IMR-90 (cell line): Measurements from ENCODE around the gene GJB3. TPM values are rescaled to one million over a fixed set of nuclear protein-coding genes. Genes with fewer than 3 reads are reported as not detected.

Experiments used
- ATAC-seq: fragments of 200-7000 bp; cut with Tn5 transposase; 2 replicates; pipeline ENCODE4 v1.9.1; 2020; ENCODE audit warnings: low read depth, mild to moderate bottlenecking, moderate library complexity
- BruUV-seq: library from RNA; stranded (reverse); fragments of 400-500 nt; replicated peaks from 2 replicates; lab custom pipeline; 2021; lab: Mats Ljungman, UMichigan
- CTCF ChIA-PET: fragments of 300-600 bp; formaldehyde crosslinking; extraction: SDS; loops from one replicate; lab custom pipeline; 2021; ENCODE audit warnings: antibody characterized with exemption; lab: Yijun Ruan, JAX
- POLR2A ChIA-PET: fragments of 300-600 bp; sonication (Branson Sonifier 250); formaldehyde crosslinking; loops from one replicate; lab custom pipeline; 2022; ENCODE audit warnings: antibody characterized with exemption; ENCODE audit not compliant: unreplicated experiment; lab: Charles Lee
- DNase-seq: peaks from one replicate; pipeline ENCODE4 v3.0.0; 2013
- H2AFZ ChIP-seq: replicated peaks from 2 replicates; pipeline ENCODE3; 2013; ENCODE audit warnings: low read length, mild to moderate bottlenecking; ENCODE audit not compliant: poor library complexity
- H2AK5ac ChIP-seq: 2 replicates; pipeline ENCODE4 v1.6.1; 2013; ENCODE audit warnings: low read depth, low read length, inconsistent platforms
- H2AK9ac ChIP-seq: replicated peaks from 2 replicates; pipeline ENCODE3; 2013; ENCODE audit warnings: mild to moderate bottlenecking, low read depth, low read length, moderate library complexity; ENCODE audit not compliant: poor library complexity
- H2BK120ac ChIP-seq: 2 replicates; pipeline ENCODE4 v1.6.1; 2013; ENCODE audit warnings: low read depth, low read length, inconsistent platforms
- H2BK15ac ChIP-seq: 3 replicates; pipeline ENCODE4 v1.6.1; 2013; ENCODE audit warnings: low read depth, low read length, inconsistent platforms
- H2BK20ac ChIP-seq: 2 replicates; pipeline ENCODE4 v1.6.1; 2013; ENCODE audit warnings: low read depth, mild to moderate bottlenecking, inconsistent platforms, low read length, moderate library complexity
- H2BK5ac ChIP-seq: 2 replicates; pipeline ENCODE4 v1.6.1; 2013; ENCODE audit warnings: mild to moderate bottlenecking, low read depth, low read length, inconsistent platforms; ENCODE audit not compliant: poor library complexity, severe bottlenecking
- H3K14ac ChIP-seq: replicated peaks from 2 replicates; pipeline ENCODE4 v1.6.1; 2013; ENCODE audit warnings: low read depth, low read length, inconsistent platforms
- H3K18ac ChIP-seq: 2 replicates; pipeline ENCODE4 v1.6.1; 2013; ENCODE audit warnings: low read depth, low read length, control low read depth
- H3K23ac ChIP-seq: 2 replicates; pipeline ENCODE4 v1.6.1; 2013; ENCODE audit warnings: low read depth, low read length, inconsistent platforms
- H3K27ac ChIP-seq: 2 replicates; pipeline ENCODE4 v1.5.1; 2013; ENCODE audit warnings: mild to moderate bottlenecking, control low read depth, low read length; ENCODE audit not compliant: insufficient read depth
- H3K27me3 ChIP-seq: 2 replicates; pipeline ENCODE4 v1.6.1; 2013; ENCODE audit warnings: low read length; ENCODE audit not compliant: control insufficient read depth, insufficient read depth
- H3K36me3 ChIP-seq: 2 replicates; pipeline ENCODE4 v1.6.1; 2013; ENCODE audit warnings: low read length, mixed read lengths; ENCODE audit not compliant: control insufficient read depth, insufficient read depth
- H3K4ac ChIP-seq: 2 replicates; pipeline ENCODE4 v1.6.1; 2013; ENCODE audit warnings: low read depth, low read length, inconsistent platforms
- H3K4me1 ChIP-seq: 2 replicates; pipeline ENCODE4 v1.6.1; 2013; ENCODE audit warnings: low read length, mixed read lengths; ENCODE audit not compliant: control insufficient read depth, insufficient read depth
- H3K4me2 ChIP-seq: 2 replicates; pipeline ENCODE4 v1.6.1; 2013; ENCODE audit warnings: low read depth, mild to moderate bottlenecking, control low read depth, low read length, moderate library complexity
- H3K4me3 ChIP-seq: 2 replicates; pipeline ENCODE4 v1.5.1; 2013; ENCODE audit warnings: low read depth, mild to moderate bottlenecking, control low read depth, low read length, moderate library complexity; ENCODE audit not compliant: insufficient read depth
- H3K56ac ChIP-seq: 2 replicates; pipeline ENCODE4 v1.6.1; 2013; ENCODE audit warnings: low read length, inconsistent platforms; ENCODE audit not compliant: insufficient read depth; ENCODE audit errors: extremely low read depth
- H3K79me1 ChIP-seq, 2 experiments: 2 replicates each; pipeline ENCODE4 v1.6.1; 2013; ENCODE audit warnings: low read length in 2 of 2, inconsistent platforms in 1 of 2, low read depth in 1 of 2
- H3K9ac ChIP-seq: 2 replicates; pipeline ENCODE4 v1.6.1; 2013; ENCODE audit warnings: low read depth, low read length, control low read depth
- H3K9me1 ChIP-seq: 2 replicates; pipeline ENCODE4 v1.6.1; 2013; ENCODE audit warnings: low read length, inconsistent platforms; ENCODE audit not compliant: insufficient read depth
- H3K9me3 ChIP-seq: 2 replicates; pipeline ENCODE4 v1.6.1; 2013; ENCODE audit warnings: low read length; ENCODE audit not compliant: control insufficient read depth, insufficient read depth
- H4K20me1 ChIP-seq: 2 replicates; pipeline ENCODE4 v1.6.1; 2013; ENCODE audit warnings: low read length, inconsistent platforms; ENCODE audit not compliant: insufficient read depth
- H4K5ac ChIP-seq: 2 replicates; pipeline ENCODE4 v1.6.1; 2013; ENCODE audit warnings: mild to moderate bottlenecking, low read depth, low read length, control low read depth
- H4K8ac ChIP-seq, 2 experiments: 2 replicates each; pipeline ENCODE4 v1.6.1; 2013; ENCODE audit warnings: low read depth in 2 of 2, low read length in 2 of 2, control low read depth in 1 of 2, inconsistent platforms in 1 of 2
- H4K91ac ChIP-seq: 2 replicates; pipeline ENCODE4 v1.6.1; 2013; ENCODE audit warnings: low read depth, low read length, inconsistent platforms; ENCODE audit not compliant: insufficient read depth
- BHLHE40 ChIP-seq: fragments of 150-350 bp; IDR thresholded peaks from 2 replicates; pipeline ENCODE4 v1.6.1; 2016; ENCODE audit warnings: mild to moderate bottlenecking, low read depth, low read length
- CEBPB ChIP-seq: IDR thresholded peaks from 2 replicates; pipeline ENCODE4 v1.6.1; 2012; ENCODE audit warnings: low read depth, low read length, improper control_type of control experiment
- POLR2A ChIP-seq: IDR thresholded peaks from 2 replicates; pipeline ENCODE4 v1.6.1; 2012; ENCODE audit warnings: mild to moderate bottlenecking, low read depth, low read length
- RAD21 ChIP-seq: IDR thresholded peaks from 2 replicates; pipeline ENCODE4 v1.6.1; 2012; ENCODE audit warnings: low read length, improper control_type of control experiment
- SMC3 ChIP-seq: fragments of 150-350 bp; IDR thresholded peaks from 2 replicates; pipeline ENCODE4 v1.6.1; 2016; ENCODE audit warnings: low read depth, mild to moderate bottlenecking, antibody characterized with exemption, low read length, moderate library complexity
- WGBS, 2 experiments: methylation state at CpG; one replicate each; pipeline versions ENCODE4 v1.1.5 to v1.1.7; 2013; ENCODE audit warnings: missing lambda C conversion rate in 2 of 2; ENCODE audit not compliant: insufficient read length in 1 of 2; ENCODE audit errors: extremely low coverage in 2 of 2; 5-methylcytosine and 5-hydroxymethylcytosine counted together
- dilution Hi-C: fragments of 300-500 bp; cut with HindIII; formaldehyde crosslinking; loops from one replicate; pipeline ENCODE4 v1.14.3; 2018; ENCODE audit warnings: low sequenced_read_pairs; ENCODE audit not compliant: unreplicated experiment
- in situ Hi-C: fragments of 300-500 bp; cut with MboI; formaldehyde crosslinking; loops from 3 replicates; pipeline ENCODE4 v1.14.3; 2019; ENCODE audit warnings: low sequenced_read_pairs, inconsistent platforms, mixed read lengths
- intact Hi-C: fragments of 100-400 bp; cut with micrococcal nuclease; formaldehyde crosslinking; loops from 2 replicates; pipeline ENCODE4 v1.10.0; 2022
- polyA plus RNA-seq, 3 experiments: library from polyadenylated mRNA; depleted of rRNA; stranded (reverse); fragments of >200 nt; gene quantifications; 2 replicates each; pipeline ENCODE4 v1.2.3, GENCODE V29; 2012; ENCODE audit warnings: low replicate concordance in 1 of 3
- total RNA-seq: library from RNA; depleted of rRNA; stranded (reverse); fragments of >200 nt; gene quantifications from 2 replicates; pipeline ENCODE4 v1.2.3, GENCODE V29; 2012

The GJB3 gene
- total and polyA plus RNA-seq, 2 of the 4 experiments (the other 2 are of a cell fraction) = not detected

DNA sequence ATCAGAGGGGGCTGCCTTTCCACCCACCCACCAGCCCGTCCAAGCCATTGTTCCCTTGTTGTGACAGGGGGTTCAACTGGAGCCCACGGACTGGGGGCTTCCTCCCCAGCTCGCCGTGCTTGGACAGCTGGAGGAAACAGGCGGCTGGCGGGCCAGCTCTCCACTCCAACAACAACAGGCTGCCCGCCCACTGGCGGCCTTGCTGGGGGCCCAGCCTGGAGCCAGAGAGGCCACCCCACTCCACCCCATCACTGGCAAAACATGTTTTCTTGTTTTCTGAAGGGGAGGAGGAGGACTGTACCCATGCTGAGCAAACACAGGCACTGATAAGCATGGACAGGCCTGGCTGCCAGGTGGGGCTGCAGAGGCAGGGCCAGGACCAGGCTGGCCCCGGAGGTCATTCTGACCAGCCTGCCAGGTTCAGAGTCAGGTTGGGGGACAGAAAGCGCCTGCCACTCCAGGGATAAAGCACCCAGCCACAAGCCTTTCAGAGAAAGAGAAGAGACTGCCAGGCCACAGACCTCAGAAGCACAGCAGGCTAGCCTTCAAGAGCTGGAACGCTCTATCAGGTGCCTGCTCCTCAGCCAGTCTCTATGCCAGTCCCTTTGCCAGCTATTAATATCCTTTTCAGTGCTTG is 44.6 kb downstream of the GJB3 start:
- Histone ChIP-seq H4K8ac (no peak overlapping the region), H3K18ac (no peak overlapping the region), H3K23ac (no peak overlapping the region), H2AK5ac (no peak overlapping the region), H2BK20ac (no peak overlapping the region), H3K36me3 (no peaks in the 10 kb centered on the region), H3K27ac (no peak overlapping the region), H2AK9ac (no peak overlapping the region), H2BK15ac (no peak overlapping the region), H2BK120ac (no peak overlapping the region), H3K79me1 (no peaks in the 10 kb centered on the region), H3K4me2 (no peak overlapping the region), H3K4me1 (no peaks in the 10 kb centered on the region), H4K91ac (no peak overlapping the region), H3K9me1 (no peaks in the 10 kb centered on the region), H3K4ac (no peak overlapping the region), H3K9me3 (no peaks in the 10 kb centered on the region), H3K14ac (no peak overlapping the region), H3K27me3 (no peaks in the 10 kb centered on the region), H2AFZ (peak overlapping the region; percentile 70), H2BK5ac (no peak overlapping the region), H4K20me1 (no peaks in the 10 kb centered on the region), H3K9ac (no peak overlapping the region), H3K4me3 (no peak overlapping the region), H3K56ac (no peak overlapping the region), H4K5ac (no peak overlapping the region)
- 10% methylated on average over 2 of the region's 11 CpGs; no CpG with 5 or more reads in 1 of the 2 experiments for WGBS, 2 experiments
- dilution Hi-C loops = no loop called here
- intact Hi-C loops = no loop called here
- BruUV-seq = no TSS peak
- DNase-seq (no peak), ATAC-seq (no peak)
- CTCF ChIA-PET = no interaction called here
- TF ChIP-seq BHLHE40 (no peak), RAD21 (no peak), POLR2A (no peak), CEBPB (no peak), SMC3 (no peak)
- in situ Hi-C loops = no loop called here
- POLR2A ChIA-PET = no interaction called here
